RPMI7951 (cell line): Measurements from ENCODE around the gene STX18. TPM values are rescaled to one million over a fixed set of nuclear protein-coding genes. Genes with fewer than 3 reads are reported as not detected.

ENCODE experiments used
- DNase-seq: peaks from one replicate; pipeline ENCODE4 v3.0.0-alpha.2; 2012; ENCODE audit warnings: low read depth
- total RNA-seq: library from RNA; depleted of rRNA; stranded (reverse); fragments of >200 nt; shearing (Covaris generic); gene quantifications from 2 replicates; pipeline ENCODE4 v1.2.3, GENCODE V29; 2014; rRNA removed

The STX18 gene
- total RNA-seq, 1 experiment from 2014 or later: 21.5 TPM

DNA sequence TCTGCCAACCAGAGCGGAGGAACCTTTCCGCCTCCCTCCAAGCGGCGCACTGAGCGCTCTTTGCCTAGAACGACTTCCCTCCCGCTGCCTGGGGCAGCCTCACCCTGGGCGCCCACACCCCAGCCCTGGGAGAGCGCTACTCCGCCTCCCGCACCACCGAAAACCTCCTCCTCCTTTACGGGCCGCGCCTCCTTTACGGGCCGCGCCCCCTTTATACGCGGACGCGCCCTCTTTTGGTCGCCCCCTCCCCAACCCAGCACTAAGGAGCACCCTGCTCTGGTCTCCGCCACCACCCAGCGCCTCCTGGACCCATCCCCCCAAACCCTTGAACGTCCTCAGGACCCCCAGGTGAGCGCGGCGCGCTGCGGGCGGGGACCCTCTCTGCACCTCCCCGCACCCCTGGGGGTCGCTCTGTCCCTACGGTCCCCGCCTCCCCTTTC is 155.5 kb downstream of the STX18 start:
- no peak for DNase-seq

DNA sequence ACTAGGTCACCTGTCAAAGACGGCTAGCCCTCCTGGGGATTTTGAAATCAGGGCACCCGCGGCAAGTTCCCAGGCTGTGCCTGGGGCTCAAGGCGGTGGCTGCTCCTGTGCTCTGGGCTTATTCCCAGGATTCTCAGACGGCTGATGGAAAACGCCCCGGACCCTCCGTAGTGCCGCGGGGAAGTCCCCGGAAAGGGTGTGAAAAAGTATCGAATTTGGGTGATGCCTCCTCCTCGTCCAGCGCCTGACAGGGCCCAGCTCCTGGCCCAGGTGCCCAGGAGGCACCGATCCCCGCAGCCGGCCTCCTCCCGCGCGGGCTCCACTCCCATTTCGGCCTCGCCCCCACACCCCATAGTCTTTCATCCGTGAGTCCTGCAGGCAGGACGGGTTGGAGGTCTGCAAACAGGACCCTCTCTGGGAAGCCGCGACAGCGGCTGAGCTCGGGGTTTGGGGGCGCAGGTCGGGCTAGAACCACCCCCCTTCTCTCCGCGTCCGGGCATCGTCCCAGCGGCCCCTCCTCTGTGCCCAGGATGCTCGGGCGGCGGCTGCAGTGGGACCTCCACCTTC is 156.0 kb downstream of the STX18 start:
- no peak for DNase-seq

DNA sequence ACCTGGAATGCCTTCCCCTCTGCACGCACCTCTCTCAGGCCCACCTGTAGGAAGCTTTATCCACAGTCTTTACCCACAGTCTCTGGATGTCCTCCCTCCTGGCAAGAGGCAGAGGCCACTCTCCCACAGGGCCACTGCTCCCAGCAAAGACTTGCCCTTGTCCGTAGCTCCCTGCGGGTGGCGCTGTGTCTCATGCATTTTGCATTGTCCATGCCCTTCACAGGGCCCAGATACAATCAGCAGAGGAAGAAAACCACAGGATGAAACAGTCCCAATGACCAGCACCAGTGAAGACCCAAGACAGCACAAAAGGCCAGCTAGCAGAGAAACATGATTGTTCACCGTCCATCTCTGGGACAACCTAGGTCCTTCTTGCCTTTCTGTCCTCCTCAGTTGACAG is 157.0 kb downstream of the STX18 start:
- no peak for DNase-seq

DNA sequence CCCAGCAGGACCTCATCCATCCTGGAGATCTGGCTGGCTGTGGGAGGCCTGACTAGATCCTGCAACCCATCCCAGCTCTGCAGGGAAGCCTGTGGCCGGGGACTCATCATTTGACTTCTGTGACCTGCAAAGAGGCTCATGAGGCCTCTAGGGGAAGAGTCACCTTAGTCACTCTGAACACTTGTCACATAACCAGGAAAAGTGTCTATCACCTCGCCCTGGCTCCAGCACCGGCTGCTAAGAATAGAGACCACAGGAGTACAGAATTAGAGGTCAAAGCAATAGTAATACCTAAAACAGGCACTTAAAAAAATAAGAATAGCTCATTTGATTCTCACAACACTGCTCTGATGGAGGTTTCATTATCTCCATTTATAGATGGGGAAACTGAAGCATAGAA is 158.8 kb downstream of the STX18 start:
- no peak for DNase-seq

DNA sequence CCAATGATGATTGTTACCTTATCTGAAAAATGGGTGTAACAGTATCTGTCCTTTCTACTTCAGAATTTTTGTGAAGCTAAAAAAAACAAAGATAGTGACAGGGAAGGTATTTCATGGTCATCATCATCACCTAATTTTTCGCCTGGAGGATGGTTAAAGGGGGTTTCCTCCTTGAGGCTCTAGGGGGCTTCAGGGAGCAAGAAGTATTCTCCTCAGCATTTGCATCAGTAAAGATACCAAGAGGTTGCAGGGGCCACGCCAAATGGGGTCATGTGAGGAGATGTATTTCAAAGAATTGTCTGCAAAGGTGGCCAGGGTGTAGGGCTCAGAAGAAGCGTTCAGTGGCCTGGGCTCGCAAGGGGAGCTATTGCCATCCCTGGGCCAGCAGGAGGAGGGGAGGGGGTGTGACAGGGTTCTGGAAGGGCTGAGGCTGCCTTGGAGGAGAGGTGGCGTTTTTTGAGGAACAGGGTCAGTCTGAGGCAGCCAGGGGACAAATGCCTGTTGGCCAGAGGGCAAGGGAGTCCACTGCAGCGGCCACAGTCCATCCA is 162.2 kb downstream of the STX18 start:
- no peak for DNase-seq

DNA sequence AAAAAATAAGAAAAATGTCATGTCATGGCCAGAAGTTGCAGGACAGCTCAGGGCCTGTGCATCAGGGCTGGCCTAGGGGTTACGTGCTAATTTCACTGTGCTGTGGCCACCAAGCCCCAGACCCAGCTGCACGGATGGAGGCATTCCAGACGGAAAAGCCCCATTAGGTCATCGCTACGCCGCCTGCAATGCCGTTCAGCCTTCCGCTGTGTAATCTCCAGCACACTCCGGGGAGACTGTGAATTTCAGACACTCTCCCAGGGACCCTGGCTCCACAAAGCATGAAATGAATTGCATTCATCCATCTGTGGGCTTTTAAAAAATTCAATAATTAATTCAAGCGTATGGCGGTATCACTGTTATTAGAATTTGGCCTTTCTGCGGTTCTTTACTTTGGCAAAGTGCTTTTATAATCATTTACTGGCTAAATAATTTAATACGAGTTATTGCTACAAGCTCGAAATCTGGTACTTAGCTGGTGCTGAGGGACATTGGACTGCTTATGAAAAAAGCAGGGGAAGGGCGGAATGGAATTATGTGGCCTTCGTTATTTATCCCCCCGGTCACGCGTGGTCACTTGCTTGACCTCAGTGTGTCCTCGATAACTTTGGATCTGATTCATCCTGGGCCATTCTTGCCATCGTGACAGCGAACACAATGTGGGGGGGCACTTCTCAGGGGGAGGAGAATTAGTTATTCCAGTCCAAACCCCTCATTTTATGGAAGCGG is 164.0 kb downstream of the STX18 start:
- DNase-seq: no peak

DNA sequence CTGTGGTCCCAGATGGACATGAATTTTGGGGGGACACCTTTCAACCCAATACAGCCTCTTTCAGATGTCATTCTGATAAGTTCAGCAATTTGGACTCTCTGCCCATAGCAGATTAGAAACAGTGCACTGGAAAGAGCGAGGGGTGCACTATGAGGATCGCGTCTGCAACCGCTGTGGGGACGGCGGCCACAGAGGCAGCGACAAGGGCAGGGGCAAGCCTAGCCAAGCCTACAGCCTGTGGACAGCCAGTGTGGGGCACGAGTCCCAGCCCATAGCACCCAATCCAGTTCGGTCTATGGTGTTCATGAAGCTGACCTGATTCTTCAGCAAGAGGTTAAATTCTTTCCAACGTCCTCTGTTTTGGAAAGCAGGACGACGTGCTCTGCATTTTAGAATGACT is 164.7 kb downstream of the STX18 start:
- no peak for DNase-seq

DNA sequence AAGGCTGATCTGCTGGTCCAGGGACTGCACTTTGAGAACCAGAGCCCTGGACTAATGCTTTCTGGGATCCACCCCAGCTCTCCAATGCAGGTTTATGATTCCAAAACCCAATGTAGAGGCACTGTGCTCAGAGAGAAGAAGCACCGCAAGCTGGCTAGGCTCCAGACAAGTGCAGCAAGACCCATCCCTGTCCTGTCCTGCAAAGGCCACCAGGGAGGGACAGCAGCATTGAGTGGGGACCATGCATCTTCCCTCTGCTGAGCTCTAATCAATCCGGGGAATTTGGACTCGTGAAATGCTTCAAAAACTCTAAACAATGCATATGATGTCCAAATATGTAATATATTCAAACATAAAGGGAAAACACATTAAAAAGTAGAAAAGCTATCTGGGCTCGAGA is 165.8 kb downstream of the STX18 start:
- no peak for DNase-seq

DNA sequence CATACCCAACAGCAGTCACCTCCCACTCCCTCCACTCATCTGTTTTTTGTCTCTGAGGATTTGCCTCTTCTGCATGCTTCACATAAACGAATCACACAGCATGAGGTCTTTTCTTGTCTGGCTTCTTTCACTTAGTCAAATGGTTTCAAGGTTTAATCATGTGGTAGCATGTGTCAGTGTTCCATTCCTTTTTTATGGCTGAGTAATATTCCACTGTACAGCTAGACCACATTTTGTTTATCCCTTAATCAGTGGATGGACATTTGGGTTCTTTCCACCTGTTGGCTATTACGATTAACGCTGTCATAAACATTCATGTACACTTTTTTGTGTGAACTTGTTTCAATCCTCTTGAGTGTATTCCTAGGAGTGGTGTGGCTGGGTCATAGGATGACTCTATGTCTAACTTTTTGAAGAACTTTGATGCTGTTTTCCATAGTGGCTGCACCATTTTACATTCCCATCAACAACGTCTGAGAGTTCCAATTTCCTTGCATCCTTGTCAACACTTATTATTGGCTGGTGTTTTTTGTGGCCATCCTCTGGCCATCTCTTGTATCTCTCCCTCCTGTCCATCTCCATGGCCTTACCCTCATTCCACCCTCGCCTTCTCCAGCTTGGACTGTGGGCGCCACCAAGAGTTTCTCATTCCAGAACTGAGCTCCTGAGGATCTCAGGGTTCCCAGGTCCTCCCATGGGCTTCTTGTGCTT is 167.3 kb downstream of the STX18 start:
- DNase-seq: no peak

Other genes with a start within 250 kb of the STX18 start
- not detected in 2 replicates for gene NSG1, start 154.9 kb downstream of the STX18 start, total RNA-seq